ENCODE results near the gene DYRK1A.

GRCh38 chr21:37357691-37358090 is 8.9 kb upstream of the DYRK1A start:
- TF ChIP-seq POLR2A (IDR thresholded peaks at IDR 0.05; ENCODE audit: low read length) (no peak), GATA1 (IDR thresholded peaks at IDR 0.05; ENCODE audit: low read depth, low read length) (no peak)

All from erythroblast (primary cell).